ENCODE results near the gene MOSMO. TPM values are rescaled to one million over a fixed set of nuclear protein-coding genes. Genes with fewer than 3 reads are reported as not detected.

Gene MOSMO
- total and polyA plus RNA-seq, 2 of the 4 experiments (the other 2 are of a cell fraction), result 10.5 to 16.0 TPM

DNA sequence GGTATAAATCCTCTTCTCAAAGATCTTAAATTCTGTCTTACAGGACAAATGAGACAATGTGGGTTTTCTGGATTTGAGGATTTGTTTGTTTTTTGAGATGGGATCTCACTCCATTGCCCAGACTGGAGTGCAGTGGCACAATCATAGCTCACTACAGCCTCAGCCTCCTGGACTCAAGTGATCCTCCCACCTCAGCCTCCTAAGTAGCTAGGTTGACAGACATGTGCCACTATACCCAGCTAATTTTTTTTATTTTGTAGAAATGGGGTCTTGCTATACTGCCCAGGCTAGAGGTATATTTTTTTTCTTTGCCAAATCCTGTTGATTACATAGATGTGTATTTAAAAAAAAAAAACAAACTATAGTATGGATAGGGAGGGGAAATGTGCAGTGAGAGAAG is 122.6 kb downstream of the MOSMO start:
- dilution Hi-C loops (cut with HindIII; ENCODE audit: low sequenced_read_pairs, unreplicated experiment) (no loop called here), intact Hi-C loops (cut with micrococcal nuclease) (no loop called here), in situ Hi-C loops (cut with MboI; ENCODE audit: low sequenced_read_pairs) (no loop called here)
- H2AK9ac ChIP-seq (replicated peaks; ENCODE audit: low read depth, low read length, poor library complexity), result no peak overlapping the region
- no peak overlapping the region for H2BK120ac ChIP-seq (ENCODE audit: low read depth, low read length)
- H3K27ac ChIP-seq (ENCODE audit: insufficient read depth, low read length), result no peak overlapping the region
- no peak for ATAC-seq (ENCODE audit: low read depth)
- no peaks in the 10 kb centered on the region for H3K9me3 ChIP-seq (ENCODE audit: control insufficient read depth, insufficient read depth, low read length)
- no TSS peak for BruUV-seq (replicated peaks)
- H2BK20ac ChIP-seq (ENCODE audit: low read depth, low read length), result no peak overlapping the region
- H2AFZ ChIP-seq (replicated peaks; ENCODE audit: low read length, poor library complexity), result no peak overlapping the region
- POLR2A ChIA-PET (ENCODE audit: unreplicated experiment), result no interaction called here
- H3K36me3 ChIP-seq (ENCODE audit: control insufficient read depth, insufficient read depth, low read length), result no peaks in the 10 kb centered on the region
- H2AK5ac ChIP-seq (ENCODE audit: low read depth, low read length), result no peak overlapping the region
- H3K14ac ChIP-seq (replicated peaks; ENCODE audit: low read depth, low read length), result no peak overlapping the region
- H3K18ac ChIP-seq (ENCODE audit: low read depth, low read length), result no peak overlapping the region
- H3K4me2 ChIP-seq (ENCODE audit: low read depth, low read length), result no peak overlapping the region
- no peak overlapping the region for H4K8ac ChIP-seq (ENCODE audit: low read depth in 2 of 2, low read length in 2 of 2)
- H4K5ac ChIP-seq (ENCODE audit: low read depth, low read length), result no peak overlapping the region
- H3K4me1 ChIP-seq (ENCODE audit: control insufficient read depth, insufficient read depth, low read length), result no peaks in the 10 kb centered on the region
- H3K23ac ChIP-seq (ENCODE audit: low read depth, low read length), result no peak overlapping the region
- no peak overlapping the region for H2BK15ac ChIP-seq (ENCODE audit: low read depth, low read length)
- H3K4ac ChIP-seq (ENCODE audit: low read depth, low read length), result no peak overlapping the region
- CTCF ChIA-PET, result no interaction called here
- no peak overlapping the region for H4K91ac ChIP-seq (ENCODE audit: insufficient read depth, low read depth, low read length)
- peaks cover 7% of the 10 kb centered on the region for H3K27me3 ChIP-seq (ENCODE audit: control insufficient read depth, insufficient read depth, low read length)
- H4K20me1 ChIP-seq (ENCODE audit: insufficient read depth, low read length), result no peaks in the 10 kb centered on the region
- H3K9ac ChIP-seq (ENCODE audit: low read depth, low read length), result no peak overlapping the region
- DNase-seq, result no peak
- H3K9me1 ChIP-seq (ENCODE audit: insufficient read depth, low read length), result no peaks in the 10 kb centered on the region
- H3K79me1 ChIP-seq (ENCODE audit: low read depth in 1 of 2, low read length in 2 of 2), result no peaks in the 10 kb centered on the region
- H3K4me3 ChIP-seq (ENCODE audit: insufficient read depth, low read depth, low read length), result no peak overlapping the region
- TF ChIP-seq NFE2L2 (IDR thresholded peaks at IDR 0.05; ENCODE audit: low read depth, low read length) (no peak), RCOR1 (IDR thresholded peaks at IDR 0.05; ENCODE audit: insufficient replicate concordance, low read length) (no peak), RAD21 (IDR thresholded peaks at IDR 0.05; ENCODE audit: low read length) (no peak), FOS (IDR thresholded peaks at IDR 0.05; ENCODE audit: low read depth, low read length) (no peak), RFX5 (IDR thresholded peaks at IDR 0.05; ENCODE audit: low read depth, low read length) (no peak), SMC3 (IDR thresholded peaks at IDR 0.05; ENCODE audit: low read depth, low read length) (no peak), MAZ (IDR thresholded peaks at IDR 0.05; ENCODE audit: borderline replicate concordance, low read depth, low read length) (no peak), BHLHE40 (IDR thresholded peaks at IDR 0.05; ENCODE audit: low read depth, low read length) (no peak), MAFK (IDR thresholded peaks at IDR 0.05; ENCODE audit: low read depth, low read length) (no peak), CEBPB (IDR thresholded peaks at IDR 0.05; ENCODE audit: low read depth, low read length) (no peak), POLR2A (IDR thresholded peaks at IDR 0.05; ENCODE audit: low read depth, low read length) (no peak)
- TF ChIP-seq, protein P1, sequence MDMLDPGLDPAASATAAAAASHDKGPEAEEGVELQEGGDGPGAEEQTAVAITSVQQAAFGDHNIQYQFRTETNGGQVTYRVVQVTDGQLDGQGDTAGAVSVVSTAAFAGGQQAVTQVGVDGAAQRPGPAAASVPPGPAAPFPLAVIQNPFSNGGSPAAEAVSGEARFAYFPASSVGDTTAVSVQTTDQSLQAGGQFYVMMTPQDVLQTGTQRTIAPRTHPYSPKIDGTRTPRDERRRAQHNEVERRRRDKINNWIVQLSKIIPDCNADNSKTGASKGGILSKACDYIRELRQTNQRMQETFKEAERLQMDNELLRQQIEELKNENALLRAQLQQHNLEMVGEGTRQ (IDR thresholded peaks at IDR 0.05; ENCODE audit: low read depth, low read length), result no peak
- TF ChIP-seq, protein P2, sequence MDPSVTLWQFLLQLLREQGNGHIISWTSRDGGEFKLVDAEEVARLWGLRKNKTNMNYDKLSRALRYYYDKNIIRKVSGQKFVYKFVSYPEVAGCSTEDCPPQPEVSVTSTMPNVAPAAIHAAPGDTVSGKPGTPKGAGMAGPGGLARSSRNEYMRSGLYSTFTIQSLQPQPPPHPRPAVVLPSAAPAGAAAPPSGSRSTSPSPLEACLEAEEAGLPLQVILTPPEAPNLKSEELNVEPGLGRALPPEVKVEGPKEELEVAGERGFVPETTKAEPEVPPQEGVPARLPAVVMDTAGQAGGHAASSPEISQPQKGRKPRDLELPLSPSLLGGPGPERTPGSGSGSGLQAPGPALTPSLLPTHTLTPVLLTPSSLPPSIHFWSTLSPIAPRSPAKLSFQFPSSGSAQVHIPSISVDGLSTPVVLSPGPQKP (IDR thresholded peaks at IDR 0.05; ENCODE audit: borderline replicate concordance, low read depth, low read length), result no peak
- TF ChIP-seq, protein P3, sequence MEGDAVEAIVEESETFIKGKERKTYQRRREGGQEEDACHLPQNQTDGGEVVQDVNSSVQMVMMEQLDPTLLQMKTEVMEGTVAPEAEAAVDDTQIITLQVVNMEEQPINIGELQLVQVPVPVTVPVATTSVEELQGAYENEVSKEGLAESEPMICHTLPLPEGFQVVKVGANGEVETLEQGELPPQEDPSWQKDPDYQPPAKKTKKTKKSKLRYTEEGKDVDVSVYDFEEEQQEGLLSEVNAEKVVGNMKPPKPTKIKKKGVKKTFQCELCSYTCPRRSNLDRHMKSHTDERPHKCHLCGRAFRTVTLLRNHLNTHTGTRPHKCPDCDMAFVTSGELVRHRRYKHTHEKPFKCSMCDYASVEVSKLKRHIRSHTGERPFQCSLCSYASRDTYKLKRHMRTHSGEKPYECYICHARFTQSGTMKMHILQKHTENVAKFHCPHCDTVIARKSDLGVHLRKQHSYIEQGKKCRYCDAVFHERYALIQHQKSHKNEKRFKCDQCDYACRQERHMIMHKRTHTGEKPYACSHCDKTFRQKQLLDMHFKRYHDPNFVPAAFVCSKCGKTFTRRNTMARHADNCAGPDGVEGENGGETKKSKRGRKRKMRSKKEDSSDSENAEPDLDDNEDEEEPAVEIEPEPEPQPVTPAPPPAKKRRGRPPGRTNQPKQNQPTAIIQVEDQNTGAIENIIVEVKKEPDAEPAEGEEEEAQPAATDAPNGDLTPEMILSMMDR (conservative IDR thresholded peaks at IDR 0.05; ENCODE audit: low read depth, low read length), result no peak
- no peak overlapping the region for H2BK5ac ChIP-seq (ENCODE audit: low read depth, low read length, poor library complexity, severe bottlenecking)
- no peak overlapping the region for H3K56ac ChIP-seq (ENCODE audit: extremely low read depth, insufficient read depth, low read length)
